ENCODE data around the gene TCF4.

- TF ChIP-seq CTCF (conservative IDR thresholded peaks at IDR 0.05; ENCODE audit: low read length) (no peak), EZH2phosphoT487 (IDR thresholded peaks at IDR 0.05; ENCODE audit: borderline replicate concordance, low read depth, low read length) (no peak)
Observed at GRCh38 chr18:55486936-55487335, 101.1 kb downstream of the TCF4 start.

Measured in OCI-LY7 (cell line).